Testis (tissue), 3 donors: ENCODE results near the gene IL18RAP. TPM values are rescaled to one million over a fixed set of nuclear protein-coding genes. Genes with fewer than 3 reads are reported as not detected.

Source experiments
- DNase-seq: peaks from one replicate; pipeline ENCODE4 v3.0.0-alpha.2; 2019
- H3K27ac ChIP-seq, 2 donors: fragments of 200-600 bp; sonication (generic); one replicate each; pipeline ENCODE4 v1.5.1; 2019
- H3K27me3 ChIP-seq: fragments of 200-600 bp; sonication (generic); one replicate; pipeline ENCODE4 v1.5.1; 2019
- H3K36me3 ChIP-seq: fragments of 200-600 bp; sonication (generic); one replicate; pipeline ENCODE4 v1.5.1; 2017; ENCODE audit warnings: low read depth; ENCODE audit errors: missing control alignments
- H3K4me1 ChIP-seq: fragments of 200-600 bp; sonication (generic); one replicate; pipeline ENCODE4 v1.5.1; 2019
- H3K4me3 ChIP-seq, 2 donors: fragments of 200-600 bp; sonication (generic); one replicate each; pipeline ENCODE4 v1.5.1; 2017 to 2019
- H3K9me3 ChIP-seq: fragments of 200-600 bp; sonication (generic); one replicate; pipeline ENCODE4 v1.5.1; 2017
- POLR2A ChIP-seq: fragments of 450-650 bp; IDR thresholded peaks from one replicate; pipeline ENCODE4 v1.6.1; 2017; ENCODE audit warnings: antibody characterized with exemption, mild to moderate bottlenecking, moderate library complexity
- WGBS, 2 donors: methylation state at CpG; one replicate each; pipeline ENCODE4 v1.1.5; 2018; 5-methylcytosine and 5-hydroxymethylcytosine counted together
- intact Hi-C: fragments of 100-400 bp; cut with DNase I; formaldehyde crosslinking; loops from one replicate; pipeline ENCODE4 v1.15.1; 2023; ENCODE audit warnings: low total_unique reads
- polyA plus RNA-seq: library from polyadenylated mRNA; stranded (reverse); fragments of 350-450 nt; fragmentation: Illumina TruSeq; extraction: RNeasy Lipid Tissue Mini Kit (QIAGEN cat#74804); gene quantifications from one replicate; pipeline ENCODE4 v1.2.3, GENCODE V29; 2014; ENCODE audit warnings: low read depth, low replicate concordance; ENCODE audit not compliant: insufficient read depth
- total RNA-seq, 2 donors: library from RNA; depleted of rRNA; stranded (reverse); fragments of >200 nt; gene quantifications; one replicate each; pipeline ENCODE4 v1.2.3, GENCODE V29; 2016
- TF ChIP-seq, protein P1 (sequence below), 3 experiments: fragments of 450-650 bp in 2 of 3; fragments of 200-600 bp in 1 of 3; sonication (generic) in 1 of 3; IDR thresholded peaks; one replicate each; pipeline ENCODE4 v1.5.1; 2016 to 2019; ENCODE audit warnings: antibody characterized with exemption in 3 of 3, mild to moderate bottlenecking in 2 of 3, moderate library complexity in 1 of 3

IL18RAP gene
- total and polyA plus RNA-seq, 3 donors from 2014 or later, result 0.16 to 2.4 (median 0.47) TPM

DNA sequence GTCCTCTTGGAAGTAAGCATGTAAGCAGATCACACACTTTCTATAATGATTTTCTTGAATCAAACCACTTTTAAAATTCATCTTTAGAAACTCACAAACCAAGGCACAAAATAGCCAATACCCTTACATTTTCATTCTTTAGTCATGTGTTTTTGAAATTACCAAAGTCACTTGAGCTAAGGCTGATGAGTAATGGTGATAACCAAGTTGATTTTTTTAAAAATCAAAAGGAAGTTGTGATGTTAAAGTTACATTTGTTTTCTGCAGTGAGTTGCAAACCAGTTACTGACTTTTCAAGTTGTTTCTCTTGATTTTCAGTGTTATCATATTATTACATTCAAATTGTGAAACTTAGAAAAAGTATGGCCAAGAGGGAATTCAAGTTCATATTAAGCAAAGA is 21.5 kb upstream of the IL18RAP start:
- intact Hi-C loops, result no loop called here
- no peaks in the 10 kb centered on the region for H3K27me3 ChIP-seq
- no peak overlapping the region for H3K27ac ChIP-seq
- H3K36me3 ChIP-seq, result no peaks in the 10 kb centered on the region
- H3K4me3 ChIP-seq, result no peak overlapping the region
- no peaks in the 10 kb centered on the region for H3K4me1 ChIP-seq
- TF ChIP-seq, protein P1, sequence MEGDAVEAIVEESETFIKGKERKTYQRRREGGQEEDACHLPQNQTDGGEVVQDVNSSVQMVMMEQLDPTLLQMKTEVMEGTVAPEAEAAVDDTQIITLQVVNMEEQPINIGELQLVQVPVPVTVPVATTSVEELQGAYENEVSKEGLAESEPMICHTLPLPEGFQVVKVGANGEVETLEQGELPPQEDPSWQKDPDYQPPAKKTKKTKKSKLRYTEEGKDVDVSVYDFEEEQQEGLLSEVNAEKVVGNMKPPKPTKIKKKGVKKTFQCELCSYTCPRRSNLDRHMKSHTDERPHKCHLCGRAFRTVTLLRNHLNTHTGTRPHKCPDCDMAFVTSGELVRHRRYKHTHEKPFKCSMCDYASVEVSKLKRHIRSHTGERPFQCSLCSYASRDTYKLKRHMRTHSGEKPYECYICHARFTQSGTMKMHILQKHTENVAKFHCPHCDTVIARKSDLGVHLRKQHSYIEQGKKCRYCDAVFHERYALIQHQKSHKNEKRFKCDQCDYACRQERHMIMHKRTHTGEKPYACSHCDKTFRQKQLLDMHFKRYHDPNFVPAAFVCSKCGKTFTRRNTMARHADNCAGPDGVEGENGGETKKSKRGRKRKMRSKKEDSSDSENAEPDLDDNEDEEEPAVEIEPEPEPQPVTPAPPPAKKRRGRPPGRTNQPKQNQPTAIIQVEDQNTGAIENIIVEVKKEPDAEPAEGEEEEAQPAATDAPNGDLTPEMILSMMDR (IDR thresholded peaks at IDR 0.05), result no peak
- TF ChIP-seq POLR2A, result no peak
- no peaks in the 10 kb centered on the region for H3K9me3 ChIP-seq
- DNase-seq, result no peak

- Histone ChIP-seq H3K27ac (no peak overlapping the region), H3K27me3 (no peaks in the 10 kb centered on the region), H3K4me1 (no peaks in the 10 kb centered on the region), H3K36me3 (no peaks in the 10 kb centered on the region), H3K9me3 (no peaks in the 10 kb centered on the region), H3K4me3 (no peak overlapping the region)
- intact Hi-C loops, result no loop called here
- TF ChIP-seq, protein P1 (IDR thresholded peaks at IDR 0.05), result no peak
- no peak for TF ChIP-seq POLR2A
- no peak for DNase-seq
- 87 to 94% methylated on average over 2 of the region's 2 CpGs for WGBS, 2 donors
Observed at GRCh38 chr2:102401865-102402264, 21.1 kb upstream of the IL18RAP start.

DNA sequence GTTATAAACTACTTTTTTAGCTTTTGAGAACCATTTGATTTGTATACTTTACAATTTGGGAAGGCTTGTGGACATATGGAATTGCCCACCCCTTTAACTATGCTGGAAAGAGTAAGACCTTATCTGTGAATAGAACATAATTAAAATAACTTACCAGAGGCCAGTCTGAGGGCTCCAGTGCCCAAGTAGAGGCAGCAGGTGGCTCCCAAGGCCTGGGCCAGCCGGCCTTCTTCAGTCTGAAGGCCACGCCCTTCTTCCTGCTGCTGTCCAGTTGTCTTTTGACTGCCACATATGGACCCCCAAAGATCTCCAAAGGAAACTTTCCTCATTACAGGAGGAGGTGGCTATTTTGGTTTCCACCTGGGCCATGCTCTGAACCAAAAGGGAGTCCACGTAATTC is 12.0 kb upstream of the IL18RAP start:
- intact Hi-C loops, result no loop called here
- Histone ChIP-seq H3K9me3 (no peaks in the 10 kb centered on the region), H3K4me1 (no peaks in the 10 kb centered on the region), H3K36me3 (no peaks in the 10 kb centered on the region), H3K27ac (no peak overlapping the region), H3K4me3 (no peak overlapping the region), H3K27me3 (no peaks in the 10 kb centered on the region)
- no peak for TF ChIP-seq POLR2A
- WGBS, 2 donors, result 92 to 93% methylated on average over 3 of the region's 3 CpGs
- no peak for DNase-seq

DNA sequence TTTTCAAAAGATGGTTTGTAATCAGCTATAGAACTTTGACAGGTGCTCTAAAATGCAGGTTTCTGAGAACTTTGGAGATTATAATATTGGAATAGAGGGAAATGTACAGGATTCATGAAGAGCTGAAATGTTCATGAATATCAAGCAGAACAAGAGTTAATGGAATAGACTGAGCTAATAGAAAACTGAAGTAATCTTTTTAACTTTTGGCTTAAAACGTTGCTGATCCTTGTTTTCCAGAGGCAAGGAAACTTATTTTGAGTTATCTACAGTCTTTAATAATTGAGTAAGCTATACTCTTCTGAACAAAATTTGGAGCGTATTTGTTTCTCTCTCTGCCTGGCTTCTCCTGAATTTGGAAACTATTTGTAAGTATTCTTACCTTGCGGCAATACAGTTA is 10.8 kb upstream of the IL18RAP start:
- WGBS, 2 donors, result 83 to 85% methylated on average over 3 of the region's 3 CpGs
- H3K9me3 ChIP-seq, result no peaks in the 10 kb centered on the region
- no peaks in the 10 kb centered on the region for H3K27me3 ChIP-seq
- DNase-seq, result no peak
- no peak overlapping the region for H3K27ac ChIP-seq
- no peaks in the 10 kb centered on the region for H3K36me3 ChIP-seq
- TF ChIP-seq, protein P1 (IDR thresholded peaks at IDR 0.05), result no peak
- no peak for TF ChIP-seq POLR2A
- intact Hi-C loops, result no loop called here
- H3K4me3 ChIP-seq, result no peak overlapping the region
- H3K4me1 ChIP-seq, result no peaks in the 10 kb centered on the region

GRCh38 chr2:102417946-102418345 is 5.0 kb upstream of the IL18RAP start:
- Histone ChIP-seq H3K27ac (no peak overlapping the region), H3K36me3 (no peaks in the 10 kb centered on the region), H3K4me3 (no peak overlapping the region), H3K27me3 (no peaks in the 10 kb centered on the region), H3K9me3 (no peaks in the 10 kb centered on the region), H3K4me1 (no peaks in the 10 kb centered on the region)
- intact Hi-C loops, result no loop called here
- TF ChIP-seq, protein P1 (IDR thresholded peaks at IDR 0.05), result no peak
- no peak for TF ChIP-seq POLR2A
- 88 to 90% methylated on average over 1 of the region's 1 CpG for WGBS, 2 donors
- DNase-seq, result no peak
